MV-4-11 (cell line): ENCODE results near the gene TTC23L.

Experiments
- DNase-seq: peaks from one replicate; lab custom pipeline; 2025; lab: John Stamatoyannopoulos, UW

Gene TTC23L

DNA sequence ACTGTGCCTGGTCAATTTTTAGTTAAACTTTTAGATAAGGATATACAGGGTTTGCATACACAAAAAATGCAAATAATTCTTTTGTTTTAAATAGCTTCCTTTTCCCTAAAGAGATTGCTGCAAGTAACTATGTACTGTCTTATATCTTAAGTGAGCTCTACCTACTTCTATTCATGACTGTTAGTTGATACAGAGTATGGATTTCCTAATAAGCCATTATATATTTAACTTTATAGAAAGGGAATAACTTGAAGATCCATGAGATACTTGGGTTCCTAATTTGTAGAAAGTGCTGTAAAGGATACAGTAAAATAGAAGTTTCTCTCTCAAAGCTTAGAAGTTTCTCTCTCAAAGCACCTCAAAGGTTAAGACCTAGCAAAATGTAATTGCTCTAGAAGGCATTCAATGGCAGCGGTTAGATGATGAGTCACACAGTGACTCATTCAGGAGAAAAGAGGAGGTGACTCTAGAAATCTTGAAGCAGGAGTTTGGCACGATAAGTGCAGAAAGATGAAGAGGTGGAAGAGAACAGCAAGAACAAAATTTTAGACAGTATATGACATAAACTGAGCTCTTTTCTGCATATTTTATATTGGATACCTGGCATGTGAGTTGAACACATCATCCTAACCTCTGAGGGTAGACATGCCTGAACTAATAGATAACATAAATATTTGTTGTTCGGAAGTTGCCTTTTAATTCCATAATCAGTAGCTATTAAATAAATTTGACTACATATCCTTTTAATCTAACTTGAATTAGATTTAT is 84.9 kb downstream of the TTC23L start:
- peak; percentile 59 for DNase-seq

GRCh38 chr5:34924462-34924765 is 85.5 kb downstream of the TTC23L start:
- no peak for DNase-seq

DNA sequence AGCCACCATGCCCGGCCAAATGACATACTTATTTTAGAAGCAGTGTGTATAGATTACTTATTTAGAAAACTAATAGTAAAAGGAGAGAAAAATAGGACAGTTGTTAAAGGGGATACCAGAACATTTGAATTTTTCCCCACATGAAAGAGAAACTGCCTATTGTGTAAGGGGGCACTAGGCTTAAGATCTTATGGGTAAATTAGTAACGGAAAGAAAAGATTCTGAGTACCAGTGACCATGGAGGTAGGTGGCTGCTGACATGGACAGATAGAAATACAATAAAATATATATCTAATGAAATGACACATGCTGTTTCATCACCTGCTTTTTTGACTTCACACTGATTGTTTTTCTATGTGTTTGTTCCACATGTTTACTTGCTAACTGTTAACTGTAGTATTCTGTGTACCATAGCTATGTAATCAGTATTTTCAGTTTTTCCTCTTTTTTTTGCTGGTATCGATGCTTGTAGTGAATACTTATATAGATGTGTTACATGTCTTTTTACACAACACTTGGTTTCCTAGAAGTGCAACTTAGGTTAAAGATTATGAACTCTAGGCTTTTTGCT is 87.4 kb downstream of the TTC23L start:
- no peak for DNase-seq

DNA sequence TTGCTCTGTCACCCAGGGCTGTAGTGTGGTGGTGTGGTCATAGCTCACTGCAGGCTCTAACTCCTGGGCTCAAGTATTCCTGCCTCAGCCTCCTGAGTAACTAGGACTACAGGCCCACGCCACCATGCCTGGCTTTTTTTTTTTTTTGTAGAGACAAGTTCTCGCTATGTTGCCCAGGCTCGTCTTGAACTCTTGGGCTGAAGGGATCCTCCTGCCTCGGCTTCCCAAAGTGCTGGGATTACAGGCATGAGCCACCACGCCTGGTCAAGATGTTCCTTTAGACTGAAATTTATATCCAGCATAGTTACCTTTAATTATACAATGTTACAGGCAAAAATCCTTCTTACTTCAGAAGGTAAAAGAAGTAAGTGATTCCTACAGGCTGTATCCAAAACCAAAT is 88.8 kb downstream of the TTC23L start:
- no peak for DNase-seq

- DNase-seq = peak; percentile 61
Measured at GRCh38 chr5:34928267-34928666, 89.3 kb downstream of the TTC23L start.

DNA sequence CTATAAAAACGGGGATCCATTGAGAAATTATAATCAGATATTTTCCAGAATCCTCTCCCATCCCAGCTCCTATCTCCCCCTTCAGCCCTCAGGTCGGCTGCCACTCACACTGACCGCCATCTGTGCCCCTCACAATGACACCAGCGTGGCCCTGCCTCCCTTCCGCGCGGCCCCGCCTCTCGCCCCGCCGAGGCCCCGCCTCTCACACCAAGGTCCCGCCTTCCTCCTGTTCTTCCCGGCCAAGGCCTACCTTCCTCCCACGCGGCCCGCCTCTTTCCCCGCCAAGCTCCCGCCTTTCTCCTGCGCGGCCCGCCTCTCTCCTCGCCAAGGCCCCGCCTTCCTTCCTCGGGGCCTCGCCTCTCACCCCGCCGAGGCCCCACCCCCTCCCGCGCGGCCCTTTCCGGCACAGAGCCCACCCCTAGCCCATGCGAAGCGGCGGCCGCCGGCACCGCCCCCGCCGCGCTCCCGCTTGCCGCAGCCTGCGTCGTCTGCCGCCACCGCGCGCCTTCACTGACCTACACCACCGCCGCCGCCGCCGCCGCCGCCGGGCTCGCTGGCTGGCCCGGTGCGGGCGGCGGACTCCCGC is 90.3 kb downstream of the TTC23L start, which contains the start of gene DNAJC21:
Gene DNAJC21, plus strand, starts transcription at position 426 of the 586 bp plus-strand sequence. CDS start 261 bp downstream, outside the sequence.
- DNase-seq = peak; percentile 94

DNA sequence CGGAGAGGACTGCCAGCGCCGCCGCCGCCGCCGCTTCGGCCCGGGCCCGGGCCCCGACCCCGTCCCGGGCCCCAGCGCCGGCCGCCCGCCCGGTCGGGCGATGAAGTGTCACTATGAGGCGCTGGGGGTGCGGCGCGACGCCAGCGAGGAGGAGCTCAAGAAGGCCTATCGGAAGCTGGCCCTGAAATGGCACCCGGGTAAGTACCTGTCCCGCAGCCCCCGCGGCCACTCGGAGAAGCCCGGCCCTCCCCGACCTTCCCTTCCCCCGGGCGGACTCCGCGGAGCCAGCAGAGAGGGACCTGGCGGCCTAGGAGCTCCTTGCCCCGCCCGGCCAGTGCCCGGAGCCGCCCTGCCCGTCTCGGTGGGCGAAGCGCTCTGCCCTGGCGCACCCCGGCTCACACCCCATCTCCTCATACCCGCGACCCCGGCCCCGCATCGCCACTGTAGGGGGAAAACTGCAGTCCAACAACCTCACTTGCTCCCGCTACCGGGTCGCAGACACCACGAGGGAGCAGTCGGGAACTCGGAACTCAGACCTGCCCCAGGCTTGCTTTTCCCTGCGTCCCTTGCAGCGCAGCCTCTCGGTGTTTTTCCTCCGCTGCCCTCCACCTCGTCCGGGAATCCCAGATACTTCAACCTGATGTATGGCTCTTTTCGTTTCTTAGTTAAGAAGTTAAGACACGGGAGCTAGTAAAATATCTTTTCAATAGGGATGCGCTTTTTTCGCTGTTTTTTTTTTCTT is 90.9 kb downstream of the TTC23L start:
- peak; percentile 59 for DNase-seq

DNA sequence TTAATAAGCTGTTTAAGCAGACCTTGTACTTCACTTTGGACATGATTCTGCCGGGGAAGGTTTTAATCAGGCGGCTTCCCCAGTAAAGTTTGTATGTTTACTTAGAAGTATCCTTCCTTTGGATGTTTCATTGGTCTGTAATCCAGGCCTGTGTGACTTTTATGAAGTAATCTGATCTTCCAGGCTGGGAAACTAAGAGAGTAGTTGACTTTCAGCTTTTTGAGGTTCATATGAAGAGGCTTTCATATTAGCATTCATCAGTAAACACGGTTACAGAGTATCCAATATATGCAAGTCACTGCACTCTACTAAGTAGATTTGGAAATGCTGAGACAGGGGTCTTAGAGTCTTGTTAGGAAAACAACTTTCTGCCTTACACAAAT is 91.5 kb downstream of the TTC23L start:
- DNase-seq = no peak

GRCh38 chr5:34930870-34931269 is 91.9 kb downstream of the TTC23L start:
- DNase-seq = no peak

DNA sequence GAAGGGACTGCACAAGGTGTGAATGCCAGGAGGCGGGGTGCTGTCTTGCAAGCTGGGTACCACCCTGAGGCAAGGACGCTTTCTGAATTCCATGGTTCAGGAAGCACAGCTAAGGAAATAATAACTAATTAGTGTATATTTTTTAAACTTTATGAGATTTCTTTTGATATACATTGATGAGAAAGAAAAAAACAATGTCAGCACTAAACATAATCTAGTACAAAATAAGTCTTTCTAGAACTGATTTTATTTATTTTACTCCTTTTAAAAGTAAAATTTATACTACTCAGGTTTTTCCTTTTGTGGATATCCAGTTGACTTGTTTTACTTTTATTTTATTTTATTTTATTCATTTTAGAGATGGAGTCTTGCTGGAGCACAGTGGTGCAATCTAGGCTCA is 94.0 kb downstream of the TTC23L start:
- no peak for DNase-seq

- no peak for DNase-seq
Measured at GRCh38 chr5:34941936-34942335, 103.0 kb downstream of the TTC23L start.

DNA sequence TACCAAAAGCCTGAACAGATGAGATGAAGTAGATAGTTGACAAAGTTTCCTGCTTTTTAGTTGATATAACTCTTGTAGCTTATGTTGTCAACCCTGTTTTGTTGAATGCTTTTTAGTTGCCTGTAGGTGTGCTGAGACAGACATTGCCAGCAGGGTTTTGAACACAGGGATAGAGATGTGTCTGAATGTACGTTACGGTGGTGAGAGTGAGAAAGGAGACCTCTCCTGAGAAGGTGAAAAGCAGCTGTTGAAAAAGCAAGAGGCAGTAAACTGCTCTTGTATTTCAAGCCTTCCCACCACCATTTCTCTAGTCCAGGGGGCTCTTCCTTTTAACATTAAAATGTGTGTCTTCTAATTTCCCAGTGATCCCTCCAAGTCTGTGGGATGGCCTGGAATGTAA is 105.1 kb downstream of the TTC23L start:
- DNase-seq = no peak

GRCh38 chr5:34944460-34945047 is 105.6 kb downstream of the TTC23L start:
- no peak for DNase-seq
